GM12873 (cell line): ENCODE data around the gene PRIMA1.
A peak's percentile ranks its signal among the peaks of the same experiment; 100 is the strongest.

ENCODE experiments used
- TF ChIP-seq, protein P1 (sequence below): IDR thresholded peaks from 2 replicates; pipeline ENCODE4 v1.5.1; 2012; ENCODE audit warnings: low read depth, mild to moderate bottlenecking, moderate library complexity, low read length, control low read depth; ENCODE audit not compliant: insufficient read depth; ENCODE audit errors: missing control alignments

The PRIMA1 gene

DNA sequence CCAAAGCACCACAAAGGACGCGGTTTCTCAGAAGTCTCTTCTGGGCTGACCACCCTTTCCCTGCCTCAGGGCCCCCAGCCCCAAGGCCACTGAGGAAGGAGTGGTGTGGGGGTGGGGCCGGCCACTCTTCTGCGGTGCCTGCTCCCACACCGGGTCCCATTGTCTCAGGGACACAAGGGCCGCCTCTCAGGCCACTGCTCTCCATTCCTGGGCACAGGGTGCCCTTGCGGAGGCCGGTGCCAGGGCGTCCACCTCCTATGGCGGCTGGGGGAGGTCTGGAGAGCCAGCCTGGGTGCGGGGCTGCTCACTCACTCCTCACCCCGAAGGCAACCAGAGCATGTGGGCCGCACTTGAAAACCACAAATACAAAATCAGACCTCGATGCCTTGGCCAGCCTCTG lies 44.1 kb downstream of the PRIMA1 start:
- TF ChIP-seq, protein P1, sequence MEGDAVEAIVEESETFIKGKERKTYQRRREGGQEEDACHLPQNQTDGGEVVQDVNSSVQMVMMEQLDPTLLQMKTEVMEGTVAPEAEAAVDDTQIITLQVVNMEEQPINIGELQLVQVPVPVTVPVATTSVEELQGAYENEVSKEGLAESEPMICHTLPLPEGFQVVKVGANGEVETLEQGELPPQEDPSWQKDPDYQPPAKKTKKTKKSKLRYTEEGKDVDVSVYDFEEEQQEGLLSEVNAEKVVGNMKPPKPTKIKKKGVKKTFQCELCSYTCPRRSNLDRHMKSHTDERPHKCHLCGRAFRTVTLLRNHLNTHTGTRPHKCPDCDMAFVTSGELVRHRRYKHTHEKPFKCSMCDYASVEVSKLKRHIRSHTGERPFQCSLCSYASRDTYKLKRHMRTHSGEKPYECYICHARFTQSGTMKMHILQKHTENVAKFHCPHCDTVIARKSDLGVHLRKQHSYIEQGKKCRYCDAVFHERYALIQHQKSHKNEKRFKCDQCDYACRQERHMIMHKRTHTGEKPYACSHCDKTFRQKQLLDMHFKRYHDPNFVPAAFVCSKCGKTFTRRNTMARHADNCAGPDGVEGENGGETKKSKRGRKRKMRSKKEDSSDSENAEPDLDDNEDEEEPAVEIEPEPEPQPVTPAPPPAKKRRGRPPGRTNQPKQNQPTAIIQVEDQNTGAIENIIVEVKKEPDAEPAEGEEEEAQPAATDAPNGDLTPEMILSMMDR: no peak

DNA sequence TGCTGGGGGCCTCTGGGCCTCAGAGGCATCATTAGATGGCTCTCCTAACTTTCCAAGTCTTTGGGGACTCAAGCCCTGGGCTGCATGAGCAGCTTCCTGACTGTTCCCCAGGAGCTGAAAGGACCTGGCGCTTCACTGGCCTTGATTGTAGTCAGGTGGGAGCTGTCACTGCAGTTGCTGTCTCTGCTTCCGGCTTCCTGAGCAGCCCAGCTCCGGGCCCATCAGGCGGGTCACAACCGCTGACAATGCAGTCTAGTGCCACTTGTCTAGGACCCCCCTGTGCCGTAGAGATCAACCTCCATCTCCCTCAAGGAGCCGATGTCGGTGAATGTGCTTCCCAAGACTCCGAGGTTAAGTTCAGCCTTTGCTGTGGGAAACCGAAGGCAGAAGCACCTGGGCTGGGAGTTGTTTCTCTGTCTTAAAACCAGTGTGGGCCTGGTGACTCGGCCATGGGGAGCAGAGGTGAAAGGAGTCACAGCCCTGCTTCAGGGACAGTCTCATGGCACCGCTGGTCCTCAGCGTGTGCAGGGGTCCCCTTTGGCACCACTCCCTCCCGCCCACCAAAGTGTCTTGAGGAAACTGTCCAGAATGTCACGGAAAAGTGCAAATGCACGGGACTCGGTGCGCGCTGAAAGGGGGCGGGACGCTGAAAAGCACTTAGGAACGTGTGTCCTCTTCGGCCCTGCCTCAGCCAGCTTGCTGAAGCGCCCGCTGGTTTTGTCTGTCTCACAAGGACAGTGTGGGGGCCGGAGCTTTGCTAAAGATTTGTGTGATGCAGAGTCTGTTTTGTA lies 44.8 kb downstream of the PRIMA1 start:
- TF ChIP-seq, protein P1: no peak

DNA sequence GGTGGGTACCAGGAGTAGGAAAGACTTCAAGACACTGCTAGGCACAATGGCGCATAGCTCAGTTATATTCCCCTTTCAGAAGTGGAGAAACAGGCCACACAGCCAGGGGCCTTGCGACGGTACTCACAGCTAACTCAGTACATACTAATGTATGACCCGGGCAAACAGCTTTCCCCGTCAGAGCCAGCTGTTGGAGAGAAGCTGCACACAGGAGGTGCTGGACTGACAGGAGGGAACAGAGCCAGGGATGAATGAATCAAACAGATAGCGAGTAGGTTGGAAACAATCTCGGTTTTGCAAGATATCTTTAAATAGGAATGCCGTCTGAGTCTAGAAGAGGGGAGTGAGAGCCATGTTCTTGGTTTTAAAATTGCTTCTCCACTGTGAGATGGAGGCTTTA lies 45.5 kb downstream of the PRIMA1 start:
- TF ChIP-seq, protein P1: no peak

DNA sequence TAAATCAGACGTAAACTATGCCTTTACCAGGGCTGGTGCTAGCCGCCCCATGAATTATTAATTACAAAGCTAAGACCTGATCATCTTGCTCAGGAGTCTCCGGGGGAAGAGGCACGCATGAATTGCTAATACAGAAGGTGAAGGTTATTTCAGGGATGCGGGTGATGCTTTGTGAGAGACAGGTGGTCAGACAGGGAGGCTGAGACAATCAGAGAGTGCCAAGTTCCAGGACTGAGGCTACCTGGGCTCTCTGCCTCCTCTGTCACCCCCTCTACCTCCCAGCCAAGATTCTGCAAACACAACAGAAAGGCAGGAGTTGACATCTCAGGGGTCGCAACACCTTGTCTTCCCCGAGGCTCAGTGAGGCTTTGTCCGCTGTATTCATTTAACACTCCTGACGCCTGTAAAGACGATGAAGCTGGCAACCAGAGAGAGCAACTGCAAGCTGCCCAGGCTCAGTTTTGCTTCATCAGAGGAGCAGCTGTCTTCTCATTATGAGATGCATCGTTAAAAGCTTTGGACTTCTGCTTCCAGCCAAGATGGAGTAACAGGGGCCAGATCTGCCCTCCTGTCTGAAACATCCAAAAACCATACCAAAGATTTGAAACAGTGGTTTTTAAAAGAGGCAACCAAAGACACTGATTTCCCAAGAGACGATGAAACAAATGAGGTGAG lies 46.6 kb downstream of the PRIMA1 start:
- TF ChIP-seq, protein P1: no peak

DNA sequence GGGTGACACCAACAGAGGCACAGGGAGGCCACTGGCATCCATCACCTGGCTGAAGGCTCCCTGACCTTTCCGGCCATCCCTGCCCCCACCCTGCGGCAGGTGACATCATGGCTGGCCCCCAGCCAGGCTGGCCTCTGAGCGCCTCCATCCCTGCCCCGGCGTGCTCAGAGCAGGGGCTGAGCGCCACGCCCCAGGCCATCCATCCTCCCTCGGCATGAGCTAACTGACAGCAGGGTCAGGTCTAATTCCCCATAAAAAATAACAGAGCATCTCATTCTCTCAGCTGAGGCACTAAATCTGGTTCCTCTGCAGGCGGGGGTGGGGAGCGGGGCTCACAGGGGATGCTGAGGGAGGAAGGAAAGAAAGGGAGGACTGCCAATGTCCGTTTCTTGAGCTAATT lies 50.7 kb downstream of the PRIMA1 start:
- TF ChIP-seq, protein P1: no peak

DNA sequence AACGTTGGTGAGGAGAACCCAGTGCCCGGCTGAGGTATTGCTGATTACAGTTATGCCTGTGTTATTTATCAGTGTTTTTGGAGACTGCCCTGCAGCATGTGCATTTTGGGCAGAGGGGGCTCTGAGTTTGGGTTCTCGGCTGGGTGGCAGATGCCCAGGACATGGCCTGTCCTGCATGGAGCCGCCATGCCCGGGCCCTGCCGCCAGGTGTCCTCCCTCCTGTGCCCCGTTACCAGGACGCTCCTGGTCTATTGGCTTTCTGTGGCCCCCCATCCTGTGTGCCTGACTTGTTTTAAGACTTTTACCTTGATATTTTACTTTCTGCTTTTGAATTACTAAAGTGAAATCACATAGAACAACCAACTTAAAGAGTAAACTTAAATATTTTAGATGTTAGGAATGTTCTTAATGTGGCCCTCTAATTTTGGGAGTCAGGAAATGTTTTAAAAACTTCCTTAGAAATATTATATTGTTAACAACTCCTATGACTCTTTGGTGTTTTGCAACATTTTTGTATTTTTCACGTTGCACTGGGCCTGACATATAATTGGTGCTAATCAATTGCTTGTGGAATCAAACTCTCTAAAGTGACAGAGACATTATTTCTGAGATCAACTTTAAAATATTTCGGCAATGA lies 51.8 kb downstream of the PRIMA1 start:
- TF ChIP-seq, protein P1: peak; percentile 54

DNA sequence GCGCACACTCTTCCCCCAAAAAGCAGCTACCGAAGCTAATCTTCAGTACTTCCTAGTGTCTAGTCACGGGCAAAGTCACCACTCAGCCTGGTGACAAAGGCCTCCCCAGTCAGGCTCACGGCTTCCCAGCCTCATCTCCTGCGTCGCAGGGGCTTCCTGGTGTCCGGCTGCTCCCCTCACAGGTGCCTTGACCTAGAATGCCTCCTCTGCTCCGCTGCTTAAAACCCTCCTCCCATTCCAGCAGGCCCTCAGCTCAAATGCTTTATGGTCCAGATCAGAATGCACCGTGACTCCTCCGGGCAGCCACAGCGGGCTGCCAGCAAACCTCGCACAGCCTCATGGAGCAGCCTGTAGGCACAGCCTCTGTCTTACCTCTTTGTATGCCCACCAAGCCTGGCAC lies 53.1 kb downstream of the PRIMA1 start:
- TF ChIP-seq, protein P1: no peak
